Activated CD4-positive, alpha-beta T cell treated with anti-CD3 and anti-CD28 coated beads, Interleukin-2, amount 50 U/mL, for 4 hours (primary cell): Measurements from ENCODE around the gene CORO7.
A peak's percentile ranks its signal among the peaks of the same experiment; 100 is the strongest.

Source experiments
- DNase-seq, 2 experiments: peaks; one replicate each; pipeline ENCODE4 v3.0.0-alpha.2; 2020

Gene CORO7

DNA sequence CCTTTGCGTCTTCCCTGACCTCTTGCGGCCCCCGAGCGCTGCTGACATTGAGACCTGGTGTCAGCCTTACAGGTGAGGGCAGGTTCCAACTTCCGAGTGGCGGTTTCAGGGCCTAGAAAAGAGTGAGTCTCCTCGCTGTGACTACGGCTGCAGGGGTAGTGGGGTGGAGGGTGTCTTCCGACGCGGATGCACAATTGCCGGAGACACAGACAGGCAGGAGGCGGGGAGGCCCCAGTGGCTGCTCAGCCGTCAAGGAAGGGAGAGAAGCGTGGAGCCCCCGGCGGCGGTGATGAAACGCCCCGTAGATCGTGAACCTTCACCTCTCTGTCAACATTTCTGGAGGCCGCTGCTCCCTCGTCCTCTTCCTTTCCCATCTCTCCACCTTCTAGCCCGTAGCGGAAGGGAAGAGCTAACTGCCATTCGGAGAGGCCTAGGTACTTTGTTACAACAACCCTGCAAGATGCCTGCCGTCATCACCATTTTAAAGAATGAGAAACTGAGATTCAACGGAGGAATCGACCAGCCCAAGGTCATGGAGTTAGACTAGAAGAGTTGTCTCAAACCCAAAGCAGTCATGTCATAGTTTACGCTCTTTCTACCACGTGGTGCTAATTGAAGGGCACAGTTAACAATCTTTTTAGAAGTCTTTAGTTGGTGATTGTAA, 9.8 kb upstream of the CORO7 start:
- DNase-seq = no peak

DNA sequence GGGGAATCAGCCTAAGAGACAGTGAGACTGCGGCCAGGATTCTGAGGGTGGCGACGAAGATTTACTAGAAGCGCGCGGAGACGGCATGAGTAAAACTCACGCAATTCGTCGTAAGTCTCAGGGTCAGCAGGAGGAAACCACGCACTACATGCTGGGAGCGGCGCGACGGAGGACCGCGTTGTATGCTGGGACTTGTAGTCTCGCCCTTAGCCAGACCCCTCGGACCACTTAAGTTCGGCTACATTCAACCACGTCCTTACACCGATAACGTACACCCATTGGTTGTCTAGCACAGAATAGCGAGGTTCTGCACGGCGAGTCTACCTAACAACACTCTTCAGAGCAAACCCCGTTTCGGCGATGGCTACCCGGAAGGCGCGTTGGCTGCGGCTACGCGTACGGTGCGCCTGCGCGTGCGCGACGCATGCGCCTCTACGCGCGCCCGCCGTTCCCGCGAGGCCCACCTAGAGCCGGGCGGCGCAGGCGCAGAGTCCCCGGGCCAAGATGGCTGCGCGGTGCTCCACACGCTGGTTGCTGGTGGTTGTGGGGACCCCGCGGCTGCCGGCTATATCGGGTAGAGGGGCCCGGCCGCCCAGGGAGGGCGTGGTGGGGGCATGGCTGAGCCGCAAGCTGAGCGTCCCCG, 9.1 kb upstream of the CORO7 start, which contains the start of gene DNAJA3:
Gene DNAJA3, plus strand, starts transcription at position 491 of the 643 bp plus-strand sequence. Its CDS starts 14 bp downstream, at position 505.
- DNase-seq = peak; percentile 85 to 89

DNA sequence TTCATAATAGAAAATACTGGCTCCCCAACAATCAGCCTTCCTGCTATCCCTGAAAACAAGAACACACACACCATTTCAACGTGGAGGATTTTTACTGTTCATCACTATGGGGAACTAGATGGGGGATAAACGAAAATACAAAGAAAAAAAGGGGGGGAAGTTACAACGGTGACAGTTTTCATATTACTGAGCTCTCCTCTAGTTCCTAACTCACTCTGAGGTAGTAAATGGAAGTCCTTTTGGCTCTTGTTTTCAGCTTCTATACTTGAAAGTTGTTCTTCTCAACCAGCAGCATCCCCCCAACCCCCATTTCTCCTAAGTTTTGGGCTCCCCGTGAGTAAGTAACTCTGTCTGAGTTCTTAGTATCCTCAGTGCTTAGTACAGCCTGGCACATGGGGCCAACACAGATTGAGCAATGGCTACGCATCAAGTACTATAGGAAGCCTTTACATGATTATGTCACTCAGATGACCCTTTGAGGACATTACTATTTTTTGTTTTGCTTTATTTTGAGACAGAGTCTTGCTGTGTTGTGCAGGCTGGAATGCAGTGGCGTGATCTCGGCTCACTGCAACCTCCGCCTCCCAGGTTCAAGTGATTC, 4.2 kb upstream of the CORO7 start:
- no peak for DNase-seq

DNA sequence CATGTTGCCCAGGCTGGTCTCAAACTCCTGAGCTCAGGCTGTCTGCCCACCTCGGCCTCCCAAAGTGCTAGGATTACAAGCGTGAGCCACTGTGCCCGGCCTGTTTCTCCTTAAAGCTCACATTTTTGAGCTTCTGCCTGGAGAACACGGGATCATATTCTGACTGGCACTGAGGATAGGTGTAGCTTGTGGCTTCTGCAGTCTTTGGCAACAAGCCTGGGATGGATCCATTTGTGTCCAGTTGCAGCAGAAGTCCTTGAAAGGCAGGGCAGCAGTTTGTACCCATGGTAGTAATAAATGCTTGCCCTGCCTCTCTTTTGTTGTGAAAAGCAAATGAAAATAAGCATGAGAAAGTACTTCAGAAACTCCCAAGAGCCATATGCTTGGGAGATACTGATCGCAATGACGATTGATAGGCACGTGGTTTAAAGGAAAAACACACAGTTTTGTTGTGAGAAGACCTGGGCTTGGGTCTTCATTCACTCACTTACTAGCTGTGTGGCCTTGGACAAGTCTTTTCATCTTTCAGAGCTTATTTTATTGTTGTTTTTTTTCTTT, 3.1 kb upstream of the CORO7 start:
- no peak for DNase-seq

DNA sequence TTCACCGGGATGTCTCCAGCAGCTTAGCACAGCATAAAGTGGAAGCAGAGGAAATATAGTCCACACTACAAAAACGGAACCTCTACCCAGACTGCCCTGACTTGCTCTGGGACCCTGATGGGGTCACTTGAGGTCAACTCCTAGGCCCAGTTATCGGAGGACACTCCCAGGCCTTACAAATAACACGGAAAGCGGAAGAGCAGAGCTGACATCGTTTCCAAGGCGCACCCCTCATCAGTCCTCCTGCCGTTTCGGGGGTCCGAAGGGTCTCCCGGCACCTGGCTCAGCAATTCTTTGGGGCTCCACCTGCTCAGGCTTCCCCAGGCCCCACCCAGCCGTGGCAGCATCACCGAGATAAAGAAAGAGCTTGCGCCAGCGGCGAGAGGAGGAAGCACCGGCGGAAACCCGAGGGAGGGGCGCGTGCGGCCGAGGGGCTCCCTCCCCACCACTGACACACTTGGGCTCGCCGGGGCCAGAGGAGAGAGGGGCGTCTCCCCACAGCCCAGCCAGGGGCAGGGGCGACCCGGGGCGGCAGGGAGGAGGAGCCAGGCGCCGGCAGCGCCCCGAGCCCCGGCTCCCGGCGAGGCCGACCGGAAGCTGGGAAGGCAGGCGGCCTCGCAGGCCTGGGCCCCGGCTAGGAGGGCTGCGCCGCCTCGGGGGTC, 727 bp downstream of the CORO7 start:
- peak; percentile 36 to 38 for DNase-seq

DNA sequence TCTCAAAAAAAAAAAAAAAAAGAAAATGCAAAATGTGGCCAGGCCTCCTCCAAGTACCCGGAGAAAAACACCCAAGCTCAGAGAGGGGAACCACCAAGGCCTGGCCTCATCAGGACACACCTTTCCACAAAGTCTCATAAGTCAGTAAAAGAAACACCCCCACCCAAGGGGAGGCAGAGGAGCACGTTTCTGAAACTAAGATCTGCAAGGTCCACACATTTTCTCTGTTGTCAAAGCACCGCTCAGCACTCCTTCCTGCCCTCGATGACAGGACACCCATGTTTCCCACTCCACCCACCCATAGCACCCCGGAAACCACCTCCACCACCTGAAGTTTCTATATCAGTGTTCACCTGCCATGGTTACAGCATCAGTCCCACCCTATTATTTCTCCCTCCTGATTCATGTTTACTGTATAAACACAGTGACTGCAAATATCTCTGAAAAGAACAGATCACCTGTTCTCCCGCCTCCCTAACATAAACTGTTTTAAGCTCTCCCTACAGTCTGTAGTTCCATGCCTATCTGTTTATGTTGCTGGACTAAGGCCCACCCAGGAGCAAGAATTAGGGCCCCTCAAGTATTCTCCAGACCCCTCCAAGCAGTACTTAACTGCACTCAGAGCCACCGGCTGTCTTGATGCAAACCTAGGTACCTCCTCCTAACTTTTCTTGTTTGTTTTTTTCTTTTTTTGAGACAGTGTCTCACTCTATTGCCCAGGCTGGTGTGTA, 2.0 kb downstream of the CORO7 start:
- DNase-seq = peak; percentile 71 to 78

DNA sequence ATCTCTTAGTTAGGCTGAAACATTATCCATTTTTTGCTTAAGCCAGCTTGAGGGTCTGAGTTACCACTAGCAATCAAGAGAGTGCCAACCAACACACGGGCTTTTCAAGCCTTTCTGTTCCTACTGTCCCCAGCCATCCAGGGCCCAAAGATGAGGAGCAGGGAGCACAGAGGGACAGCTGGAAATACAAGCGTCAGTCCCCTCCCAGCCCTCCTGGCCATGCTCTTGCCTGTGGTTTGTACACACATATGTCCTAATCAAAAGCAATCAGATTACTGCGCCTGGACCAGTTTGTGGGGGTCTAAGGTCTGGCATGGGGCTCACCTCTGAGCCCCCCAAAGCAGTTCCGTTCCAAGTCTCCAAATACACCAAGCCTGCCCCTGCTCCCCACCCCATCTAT, 3.5 kb downstream of the CORO7 start:
- no peak for DNase-seq

DNA sequence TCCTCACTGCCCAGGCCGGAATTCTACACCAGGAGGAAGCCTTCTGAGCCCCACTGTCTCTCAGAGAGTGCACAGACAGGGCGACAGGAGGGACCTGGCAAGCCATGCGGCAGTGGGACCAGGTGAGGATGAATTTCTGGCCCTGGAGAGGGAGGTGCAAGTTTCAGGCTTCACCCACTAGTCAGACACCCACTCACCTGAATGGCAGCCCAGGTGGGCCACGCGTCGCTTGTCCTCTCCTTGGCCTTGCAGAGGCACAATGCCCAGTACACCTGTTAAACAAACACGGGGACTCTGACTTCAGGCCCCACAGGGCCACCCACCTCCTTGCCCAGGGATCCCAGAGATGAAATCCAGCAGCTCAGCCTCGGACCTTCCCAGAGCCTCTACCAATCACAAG, 4.2 kb downstream of the CORO7 start:
- no peak for DNase-seq

DNA sequence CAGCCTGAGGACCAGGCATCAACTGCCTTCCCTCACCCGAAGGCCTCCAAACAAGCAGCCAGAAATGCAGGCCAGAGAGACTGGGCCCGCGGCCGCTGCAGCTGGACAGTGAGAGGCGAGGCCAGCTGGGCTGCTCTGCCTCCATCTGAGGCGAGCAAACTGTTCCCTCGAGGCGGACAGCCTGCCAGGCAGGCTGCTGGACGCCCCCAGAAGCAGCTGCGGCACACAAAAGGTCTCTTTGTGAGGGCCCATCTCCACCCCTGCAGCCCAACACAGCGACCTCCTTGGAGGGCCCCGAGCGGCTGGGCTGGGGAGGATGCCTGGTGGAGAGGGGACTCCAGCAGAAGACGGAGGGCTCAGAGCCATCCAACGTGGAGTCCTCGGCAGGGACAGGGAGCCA, 4.7 kb downstream of the CORO7 start:
- DNase-seq = no peak

DNA sequence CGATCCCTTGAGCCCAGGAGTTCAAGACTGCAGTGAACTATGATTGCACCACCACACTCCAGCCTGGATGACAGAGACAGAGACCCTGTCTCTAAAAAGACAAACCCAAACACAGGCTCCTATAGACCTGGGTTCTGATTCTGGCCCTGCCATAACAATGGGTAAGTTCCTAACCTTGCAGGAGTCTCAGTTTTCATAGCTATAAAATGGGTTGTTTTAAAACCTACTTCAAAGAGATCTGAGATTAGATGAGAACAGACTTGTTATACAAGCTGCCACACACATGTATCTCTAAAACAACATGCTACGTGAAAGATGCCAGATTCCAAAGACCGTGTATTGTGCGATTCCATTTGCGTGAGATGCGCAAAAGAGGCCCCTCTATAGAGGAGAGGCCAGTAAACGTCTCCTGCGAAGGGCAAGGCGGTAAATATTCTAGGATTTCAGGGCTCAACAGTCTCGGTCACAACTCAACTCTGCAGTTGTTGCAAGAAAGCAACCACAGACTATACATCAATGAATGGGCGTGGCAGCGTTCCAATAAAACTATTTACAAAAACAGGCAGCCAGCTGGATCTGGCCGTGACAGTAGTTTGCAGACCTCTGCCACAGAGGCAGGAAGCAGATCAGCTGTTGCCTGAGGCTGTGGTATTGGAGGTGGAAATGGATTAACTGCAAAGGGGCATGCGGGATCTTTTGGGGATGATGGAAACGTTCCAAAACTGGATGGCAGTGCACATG, 5.9 kb downstream of the CORO7 start:
- no peak for DNase-seq

DNA sequence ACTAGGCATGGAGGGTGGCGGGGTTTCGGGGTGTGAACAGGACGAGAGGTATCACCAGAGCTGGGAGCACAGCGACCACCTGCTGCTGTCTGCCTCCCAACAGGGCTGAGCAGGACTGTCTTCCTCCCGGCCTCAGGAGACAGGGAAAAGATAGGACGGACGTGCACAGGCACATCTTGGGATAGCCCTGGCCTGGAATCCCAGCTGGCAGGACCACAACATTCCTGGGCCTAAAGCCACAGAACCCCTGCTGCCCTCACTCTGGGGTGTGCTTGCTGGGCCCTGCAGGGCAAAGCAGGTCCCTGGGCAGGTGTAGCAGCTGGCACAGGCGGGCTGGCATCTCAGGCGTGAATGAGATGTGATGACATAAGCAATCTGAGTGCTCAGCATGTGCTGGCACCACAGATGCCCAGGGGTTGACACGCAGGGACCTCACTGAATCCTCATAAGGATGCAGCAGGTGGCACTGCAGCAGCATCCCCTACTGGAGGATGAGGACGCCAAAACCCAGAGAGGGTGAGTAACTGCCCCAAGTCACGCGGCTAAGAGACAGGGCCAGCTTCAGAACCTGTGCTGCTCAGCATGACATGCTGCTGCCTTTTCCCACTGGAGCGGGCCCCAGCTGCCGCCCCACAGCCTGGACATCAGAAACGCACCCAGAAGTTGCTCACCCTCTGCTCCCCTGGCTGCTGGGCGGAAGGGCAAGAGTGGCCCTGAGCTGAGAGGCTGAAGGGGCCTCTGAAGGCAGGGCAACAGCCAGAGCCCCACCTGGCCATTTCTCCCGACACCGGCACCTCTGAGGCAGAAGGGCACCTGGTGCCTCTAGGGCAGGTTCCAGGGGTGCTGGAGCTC, 7.1 kb downstream of the CORO7 start:
- DNase-seq = no peak

DNA sequence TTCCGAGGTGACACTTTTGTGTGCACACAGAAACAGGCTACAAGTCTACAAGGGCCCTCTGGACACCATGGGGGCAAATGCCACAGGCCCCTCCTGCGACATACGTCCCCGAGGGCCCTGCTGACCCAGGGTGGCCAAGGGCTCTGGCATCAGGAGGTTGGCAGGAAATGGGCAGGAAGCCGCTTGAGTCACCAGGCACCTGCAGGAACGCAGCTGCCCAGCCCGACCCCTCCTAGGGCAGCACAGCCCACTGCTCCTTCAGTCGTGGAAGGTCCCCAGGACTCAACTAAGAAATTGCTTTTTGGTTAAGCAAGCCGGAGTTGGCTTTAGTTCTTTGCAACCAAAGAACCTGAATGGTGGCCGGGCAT, 8.1 kb downstream of the CORO7 start:
- no peak for DNase-seq

DNA sequence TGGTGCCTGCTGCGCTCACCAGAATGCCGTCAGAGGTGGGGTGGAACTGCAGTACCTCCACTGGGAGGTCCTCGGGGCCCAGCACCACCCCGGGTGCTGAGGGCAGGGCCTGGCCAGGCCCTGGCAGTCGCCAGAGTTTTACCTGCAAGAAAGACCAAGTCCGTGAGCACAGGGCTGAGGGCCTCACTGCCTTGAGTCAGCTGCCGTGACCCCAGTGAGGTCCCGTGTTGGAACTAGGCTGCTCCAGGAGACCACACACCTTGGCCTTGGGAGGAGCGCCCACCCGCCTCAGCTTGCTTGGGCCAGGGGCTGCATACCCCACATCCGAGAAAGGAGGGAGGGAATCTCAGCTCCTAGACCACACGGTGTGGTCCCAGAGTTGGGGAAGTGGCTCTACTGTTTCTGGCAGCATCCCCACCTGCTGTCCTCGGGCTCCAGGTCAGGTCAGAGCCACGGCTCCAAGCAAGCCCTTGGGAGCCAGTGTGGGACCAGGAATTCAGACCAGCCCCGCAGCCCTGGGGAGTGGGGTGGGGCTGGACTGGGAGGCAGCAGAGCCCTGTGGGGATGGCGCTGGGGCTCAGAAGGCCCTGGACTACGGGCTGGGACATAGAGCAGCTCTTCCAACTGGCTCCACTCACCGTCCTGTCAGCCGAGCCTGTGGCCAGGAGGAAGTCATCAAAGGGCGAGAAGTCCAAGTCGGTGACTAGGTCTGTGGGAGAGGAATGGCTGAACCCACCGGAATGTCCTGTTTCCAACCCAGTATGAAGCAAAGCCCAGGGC, 8.7 kb downstream of the CORO7 start:
- no peak for DNase-seq

DNA sequence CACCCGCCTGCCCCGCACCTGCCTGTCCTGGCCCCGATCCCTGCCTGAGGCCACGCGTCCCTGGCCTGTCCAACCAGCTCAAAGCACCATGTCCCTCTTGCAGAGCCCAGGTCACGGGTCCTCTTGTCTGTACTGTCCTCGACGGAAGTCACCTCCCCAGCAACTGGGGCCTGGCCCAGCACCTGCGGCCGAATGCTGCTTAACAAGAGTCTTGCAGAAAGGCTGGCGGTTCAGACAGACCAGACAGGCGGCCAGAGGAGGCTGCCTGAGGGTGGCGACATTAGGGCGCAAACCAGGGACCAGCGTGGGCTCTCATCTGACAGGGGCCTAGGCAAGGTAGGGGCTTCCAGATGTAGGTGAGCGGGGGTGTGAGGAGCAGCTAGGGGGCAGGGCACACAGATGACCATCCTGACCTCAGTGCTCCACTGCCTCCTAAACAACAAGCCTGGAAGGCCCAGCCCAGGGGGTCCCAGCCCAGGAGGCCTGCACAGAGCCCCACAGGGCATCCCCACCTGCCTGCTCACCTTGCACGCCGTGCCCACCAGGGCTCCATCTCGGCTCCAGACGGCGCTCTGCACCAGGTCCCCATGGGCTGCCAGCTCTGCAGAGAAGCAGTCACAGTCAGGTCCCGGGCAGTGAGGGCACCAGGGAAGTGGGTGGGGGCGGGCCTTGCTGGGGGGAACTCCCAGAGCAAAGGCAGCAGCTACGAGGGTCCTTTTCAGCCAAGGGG, 11.3 kb downstream of the CORO7 start:
- no peak for DNase-seq

DNA sequence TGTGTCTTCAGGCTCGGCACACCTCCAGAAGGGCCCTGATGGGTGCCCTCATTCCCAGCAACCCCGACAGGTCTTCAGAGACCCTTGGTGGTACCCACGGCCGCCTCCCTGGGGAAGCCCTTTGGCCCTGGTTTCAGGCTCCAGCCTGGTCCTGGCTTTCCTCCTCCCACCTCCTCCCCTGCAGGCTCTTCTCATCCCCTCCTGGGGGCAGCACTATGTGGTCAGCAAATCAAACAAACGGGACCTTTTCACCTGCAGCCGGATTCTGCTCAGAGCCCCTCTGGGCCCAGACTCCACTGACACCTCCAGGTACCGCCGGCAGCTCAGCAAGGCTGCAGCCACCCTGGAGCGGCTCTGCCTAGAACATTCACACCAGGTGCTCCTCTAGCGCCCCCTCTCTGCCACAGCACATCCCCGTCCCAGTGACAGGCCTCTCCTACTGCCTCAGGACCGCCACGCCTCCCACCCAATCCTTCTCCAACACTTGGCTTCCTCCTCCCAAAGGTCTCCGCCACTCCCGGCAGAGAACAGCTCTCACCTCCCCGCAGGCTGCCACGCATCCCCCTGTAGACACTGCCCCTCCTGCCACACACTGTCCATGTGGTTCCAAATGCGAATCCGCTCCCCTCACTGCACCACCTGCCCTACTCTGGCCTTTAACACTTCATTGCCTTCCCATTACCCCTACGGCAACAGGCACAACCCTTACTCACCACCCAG, 12.0 kb downstream of the CORO7 start:
- no peak for DNase-seq

DNA sequence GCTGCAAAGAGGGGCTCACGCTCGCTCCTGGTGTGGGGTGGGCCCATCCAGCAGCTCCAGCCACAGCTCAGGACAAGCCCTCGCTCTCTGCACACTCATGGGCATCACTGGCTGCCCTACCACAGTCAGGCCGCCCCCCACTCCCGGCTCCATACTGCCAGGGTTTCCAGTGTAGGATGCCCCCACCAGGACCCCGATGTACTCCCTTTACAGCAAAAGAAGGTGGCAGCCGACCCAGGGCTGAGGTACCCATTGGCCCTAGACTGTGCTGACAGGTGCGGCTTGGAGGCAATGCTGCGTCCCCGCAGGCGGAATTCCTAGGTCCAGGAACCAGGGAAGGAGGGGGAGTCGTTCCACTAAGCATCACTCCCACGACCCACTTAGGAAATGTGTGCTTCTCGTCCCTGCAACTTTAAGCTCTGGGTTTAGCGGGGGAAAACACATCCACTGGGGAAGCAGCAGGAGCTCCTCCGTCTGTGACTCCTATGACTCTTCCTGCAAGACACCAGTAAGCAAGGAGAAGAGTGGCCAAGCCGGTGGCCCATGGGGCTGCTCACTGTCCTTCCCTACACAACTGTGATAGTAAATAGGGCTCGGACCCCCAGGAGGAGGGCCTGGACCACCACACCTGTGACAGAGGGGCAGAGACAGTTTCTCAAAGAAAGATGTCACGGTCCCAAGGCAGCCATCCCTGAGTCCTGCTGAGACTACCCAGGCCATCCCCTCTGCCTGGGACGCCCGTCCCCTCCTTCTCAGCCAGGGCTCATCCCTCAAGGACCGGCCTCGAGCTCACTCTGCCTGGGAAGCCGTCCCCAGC, 13.1 kb downstream of the CORO7 start:
- no peak for DNase-seq

DNA sequence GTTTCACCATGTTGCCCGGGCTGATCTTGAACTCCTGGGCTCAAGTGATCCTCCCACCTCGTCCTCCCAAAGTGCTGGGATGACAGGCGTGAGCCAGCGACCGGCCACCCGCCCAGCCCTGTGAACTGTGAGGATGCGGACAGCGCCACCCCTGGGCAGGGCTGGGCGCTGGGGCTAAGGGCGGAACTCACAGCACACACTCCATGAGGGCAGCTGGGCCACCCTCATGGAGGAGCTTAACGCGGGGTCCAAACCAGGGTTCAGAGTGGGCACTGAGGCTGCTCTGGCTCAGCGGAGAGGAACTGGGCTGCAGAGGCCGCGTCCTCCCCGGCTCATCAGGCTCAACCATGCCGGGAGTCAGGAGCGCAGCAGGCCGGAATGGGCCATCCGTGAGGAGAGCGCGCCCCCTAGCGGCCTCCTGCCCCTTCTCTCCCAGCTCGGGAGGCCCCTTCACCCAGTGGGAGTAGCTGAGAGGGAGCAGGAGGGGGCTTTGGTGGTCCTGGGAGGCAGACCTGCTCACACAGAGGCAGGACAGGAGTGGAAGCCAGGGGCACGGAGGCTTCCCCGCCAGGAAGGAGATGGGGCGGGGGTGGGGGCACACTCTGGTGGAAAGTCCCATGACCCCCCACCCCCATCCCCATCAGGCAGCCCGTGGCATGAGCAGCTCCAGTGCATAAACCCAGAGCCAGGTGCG, 13.8 kb downstream of the CORO7 start:
- DNase-seq = peak; percentile 57 to 60
